ACC112 (cell line): Measurements from ENCODE around the gene P2RX3.

ENCODE experiments used
- H2AFZ ChIP-seq: fragments of 200-600 bp; sonication (generic); one replicate; pipeline ENCODE4 v1.6.0; 2017; ENCODE audit warnings: antibody characterized with exemption, low read length; ENCODE audit not compliant: unreplicated experiment
- H3K27ac ChIP-seq: fragments of 200-600 bp; sonication (generic); 2 replicates; pipeline ENCODE4 v1.5.1; 2014; ENCODE audit warnings: low read depth, mild to moderate bottlenecking, antibody characterized with exemption, low read length, moderate library complexity
- H3K27me3 ChIP-seq: fragments of 200-600 bp; sonication (generic); 2 replicates; pipeline ENCODE4 v1.6.1; 2014; ENCODE audit warnings: mild to moderate bottlenecking, antibody characterized with exemption, low read length, moderate library complexity, mixed read lengths; ENCODE audit not compliant: insufficient read depth
- H3K36me3 ChIP-seq: fragments of 200-600 bp; sonication (generic); 2 replicates; pipeline ENCODE4 v1.6.1; 2016; ENCODE audit warnings: mild to moderate bottlenecking, antibody characterized with exemption, low read length, moderate library complexity, mixed read lengths; ENCODE audit not compliant: insufficient read depth
- H3K4me1 ChIP-seq: fragments of 200-600 bp; sonication (generic); one replicate; pipeline ENCODE4 v1.6.1; 2016; ENCODE audit warnings: low read length, mixed read lengths; ENCODE audit not compliant: insufficient read depth, unreplicated experiment, control insufficient read depth
- H3K4me3 ChIP-seq: fragments of 200-600 bp; sonication (generic); 2 replicates; pipeline ENCODE4 v1.5.1; 2014; ENCODE audit warnings: mild to moderate bottlenecking, low read depth, low read length
- H3K79me2 ChIP-seq: fragments of 200-600 bp; sonication (generic); one replicate; pipeline ENCODE4 v1.6.0; 2016; ENCODE audit warnings: low read length; ENCODE audit not compliant: control insufficient read depth, unreplicated experiment, insufficient read depth

The P2RX3 gene

DNA sequence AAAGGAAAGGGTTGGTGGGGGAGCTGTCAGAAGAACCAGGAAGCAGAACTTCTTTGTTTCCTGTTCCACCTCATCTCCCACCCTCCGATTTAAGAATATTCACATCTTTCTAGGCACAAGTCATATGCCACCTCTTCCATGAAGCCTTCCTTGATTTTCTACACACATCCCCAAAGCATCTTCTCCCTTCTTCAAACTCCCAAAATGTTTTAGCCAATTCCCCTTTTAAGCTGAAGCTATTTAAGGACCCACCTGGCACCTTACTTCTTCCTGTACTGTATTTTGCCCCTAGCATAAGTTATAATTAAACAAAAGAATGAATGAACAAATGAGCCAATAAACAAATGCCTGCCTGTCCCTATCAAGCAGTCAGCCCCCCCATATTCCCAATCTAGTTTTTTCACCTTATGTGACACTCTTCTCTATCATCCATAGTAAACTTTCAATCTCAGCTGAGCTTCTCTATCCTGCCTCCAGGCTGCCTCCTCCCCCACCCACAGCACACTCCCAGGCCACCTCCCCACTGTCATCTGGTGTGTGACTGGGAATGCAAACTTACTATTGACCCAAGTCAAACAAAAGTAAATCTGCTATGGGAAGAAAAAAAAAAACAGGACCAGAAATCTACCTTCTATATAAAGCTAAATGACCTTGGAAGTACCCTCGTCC, 17.3 kb upstream of the P2RX3 start:
- Histone ChIP-seq H3K27ac (peak overlapping the region; percentile 91), H3K36me3 (peaks cover 11% of the 10 kb centered on the region; the same call in 1 of the 2 replicates), H2AFZ (no peak overlapping the region), H3K4me1 (peaks cover 43% of the 10 kb centered on the region), H3K27me3 (no peaks in the 10 kb centered on the region), H3K79me2 (peaks cover 52% of the 10 kb centered on the region), H3K4me3 (peak overlapping the region; percentile 95)

DNA sequence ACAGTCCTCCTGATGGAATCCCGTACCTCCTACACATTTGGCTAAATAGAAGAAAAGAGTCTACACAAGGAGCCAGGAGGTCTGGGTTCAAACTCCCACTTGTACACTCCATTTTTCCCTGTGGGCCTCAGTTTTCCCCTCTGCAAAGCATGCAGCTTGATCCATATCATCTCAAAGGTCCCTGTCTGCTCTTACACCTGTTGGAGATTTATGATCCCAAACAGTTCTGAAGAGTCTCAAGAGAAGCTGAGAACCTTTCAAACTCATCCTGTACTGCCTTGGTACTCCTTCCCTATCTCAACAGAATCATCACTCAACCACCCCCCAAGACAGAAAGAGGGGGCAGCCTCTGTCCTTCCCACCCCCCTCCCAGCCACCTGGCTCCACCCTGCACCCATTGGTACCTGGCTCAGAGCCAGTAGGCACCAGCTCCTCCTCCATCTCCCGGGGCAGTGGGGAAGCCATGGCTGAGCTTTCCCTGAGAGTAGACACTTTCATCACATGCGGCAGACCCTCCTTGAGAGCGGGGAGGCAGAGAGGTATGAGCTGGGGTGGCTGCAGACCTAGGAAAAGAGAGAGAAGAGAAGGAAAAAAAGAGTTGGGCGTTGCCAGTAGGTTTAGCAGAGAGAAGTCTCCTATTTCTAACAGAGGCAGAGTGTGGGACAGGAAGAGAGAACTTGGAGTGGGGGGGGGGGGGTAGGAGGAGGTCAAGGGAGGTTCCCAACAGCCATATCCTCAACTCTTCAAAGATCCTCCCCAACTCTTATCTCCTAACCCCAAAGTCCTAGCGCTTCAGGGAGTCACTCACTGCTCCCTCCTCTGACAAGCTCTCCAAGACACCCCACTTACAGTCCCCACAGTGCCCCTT, 16.5 kb upstream of the P2RX3 start:
- peak overlapping the region; percentile 95 for H3K4me3 ChIP-seq
- H3K79me2 ChIP-seq, result peaks cover 52% of the 10 kb centered on the region
- H3K27me3 ChIP-seq, result no peaks in the 10 kb centered on the region
- H2AFZ ChIP-seq, result peak overlapping the region; percentile 35
- H3K4me1 ChIP-seq, result peaks cover 44% of the 10 kb centered on the region
- H3K27ac ChIP-seq, result peak overlapping the region; percentile 91
- H3K36me3 ChIP-seq, result peaks cover 18% of the 10 kb centered on the region; the same call in 1 of the 2 replicates

DNA sequence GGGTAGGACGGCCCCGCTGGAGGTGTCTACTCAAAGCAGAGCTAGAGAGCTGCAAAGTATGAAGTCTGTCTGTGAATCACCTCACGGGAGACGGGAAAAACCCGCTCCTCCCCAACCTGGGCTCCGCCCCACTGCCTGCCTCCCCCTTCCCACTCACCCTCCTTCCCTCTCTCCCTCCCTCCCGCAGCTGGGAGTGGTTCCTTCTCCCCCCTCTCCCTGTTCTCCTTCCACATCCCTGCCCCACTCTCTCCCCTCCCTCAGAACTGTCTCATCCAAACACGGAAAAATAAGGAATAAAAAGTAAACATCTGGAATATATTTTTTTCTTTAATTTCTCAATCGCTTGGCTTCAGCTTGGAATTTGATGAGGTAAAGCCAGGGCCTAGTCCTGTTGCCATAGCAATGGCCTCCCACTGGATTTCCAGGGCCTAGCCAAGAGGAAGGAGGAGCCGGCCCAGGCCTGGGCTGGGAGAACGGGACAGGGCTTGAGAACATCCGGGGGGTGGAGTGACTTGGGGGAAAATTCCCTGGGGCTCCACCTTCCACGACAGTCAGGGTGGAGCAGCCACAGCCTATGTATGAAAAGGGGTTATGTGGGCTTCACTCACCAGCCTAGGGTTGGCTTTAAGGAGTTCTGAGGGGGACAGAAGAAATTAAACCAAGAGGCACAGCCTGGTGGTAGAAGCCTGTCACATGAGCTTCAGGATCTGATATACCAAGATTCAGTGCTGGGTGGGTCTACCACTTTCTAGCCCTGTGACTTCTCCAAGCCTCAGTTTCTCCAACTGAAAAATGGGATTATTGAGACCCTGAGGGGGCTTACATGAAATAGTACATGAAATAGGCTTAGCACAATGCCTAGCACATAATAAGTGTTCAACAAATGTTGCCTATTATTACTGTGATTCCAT, 15.6 kb upstream of the P2RX3 start:
- H3K4me1 ChIP-seq, result peaks cover 46% of the 10 kb centered on the region
- peaks cover 16% of the 10 kb centered on the region; the same call in 1 of the 2 replicates for H3K36me3 ChIP-seq
- H3K79me2 ChIP-seq, result peaks cover 48% of the 10 kb centered on the region
- peak overlapping the region; percentile 91 for H3K27ac ChIP-seq
- peak overlapping the region; percentile 35 for H2AFZ ChIP-seq
- H3K27me3 ChIP-seq, result no peaks in the 10 kb centered on the region
- peak overlapping the region; percentile 95 for H3K4me3 ChIP-seq

DNA sequence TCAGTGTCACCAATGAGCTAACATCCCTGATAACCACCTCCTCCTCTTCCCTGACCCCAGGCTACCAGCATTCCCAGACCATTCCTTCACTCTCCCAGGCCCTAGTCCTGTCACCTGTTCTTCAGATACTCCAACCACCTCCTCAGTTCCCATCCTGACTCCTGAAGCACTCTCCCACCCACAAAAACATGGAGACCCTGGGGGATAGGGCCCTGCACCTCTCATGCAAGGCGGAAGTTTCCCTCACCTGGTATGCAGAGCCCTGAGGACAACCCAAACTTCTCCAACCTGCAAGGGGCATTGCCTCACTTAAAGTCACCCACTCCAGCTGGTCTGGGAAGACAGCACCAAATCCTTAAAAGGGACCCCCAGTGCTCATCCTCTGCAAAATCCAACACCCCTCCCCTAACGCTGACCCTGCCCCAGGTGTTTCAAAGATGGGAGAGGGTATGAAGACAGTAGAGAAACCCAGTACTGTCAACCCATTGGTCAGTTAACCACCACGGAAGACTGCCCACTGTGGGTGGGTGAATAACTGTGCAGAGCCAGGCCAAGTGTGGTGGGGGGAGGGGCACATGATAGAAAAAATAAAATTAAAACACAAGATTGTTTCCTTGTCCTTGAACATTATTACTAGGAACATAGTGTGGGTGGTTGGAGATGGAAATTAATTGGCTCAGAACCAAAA, 14.8 kb upstream of the P2RX3 start:
- Histone ChIP-seq H3K27me3 (no peaks in the 10 kb centered on the region), H3K36me3 (peaks cover 14% of the 10 kb centered on the region; the same call in 1 of the 2 replicates), H3K4me1 (peaks cover 40% of the 10 kb centered on the region), H3K79me2 (peaks cover 43% of the 10 kb centered on the region), H2AFZ (no peak overlapping the region), H3K27ac (peak overlapping the region; percentile 91), H3K4me3 (peak overlapping the region; percentile 95)

DNA sequence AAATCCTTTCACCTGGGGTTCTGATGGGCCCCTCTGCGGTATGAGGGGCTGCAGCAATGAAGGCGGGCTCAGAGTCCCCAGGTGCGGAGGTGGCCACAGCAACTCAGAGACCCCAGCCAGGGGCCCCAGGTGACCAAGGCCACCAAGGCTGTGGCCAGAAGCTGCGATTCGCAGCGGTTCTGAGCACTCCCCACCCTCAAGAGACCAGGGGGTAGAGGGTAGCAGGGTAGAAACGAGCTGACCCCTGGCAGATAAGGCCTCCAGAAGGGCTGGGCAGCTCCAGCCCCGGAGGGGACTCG, 14.3 kb upstream of the P2RX3 start:
- peak overlapping the region; percentile 91 for H3K27ac ChIP-seq
- no peaks in the 10 kb centered on the region for H3K27me3 ChIP-seq
- H3K36me3 ChIP-seq, result peaks cover 16% of the 10 kb centered on the region; the same call in 1 of the 2 replicates
- H3K4me1 ChIP-seq, result peaks cover 37% of the 10 kb centered on the region
- H2AFZ ChIP-seq, result no peak overlapping the region
- H3K79me2 ChIP-seq, result peaks cover 38% of the 10 kb centered on the region
- H3K4me3 ChIP-seq, result peak overlapping the region; percentile 95

DNA sequence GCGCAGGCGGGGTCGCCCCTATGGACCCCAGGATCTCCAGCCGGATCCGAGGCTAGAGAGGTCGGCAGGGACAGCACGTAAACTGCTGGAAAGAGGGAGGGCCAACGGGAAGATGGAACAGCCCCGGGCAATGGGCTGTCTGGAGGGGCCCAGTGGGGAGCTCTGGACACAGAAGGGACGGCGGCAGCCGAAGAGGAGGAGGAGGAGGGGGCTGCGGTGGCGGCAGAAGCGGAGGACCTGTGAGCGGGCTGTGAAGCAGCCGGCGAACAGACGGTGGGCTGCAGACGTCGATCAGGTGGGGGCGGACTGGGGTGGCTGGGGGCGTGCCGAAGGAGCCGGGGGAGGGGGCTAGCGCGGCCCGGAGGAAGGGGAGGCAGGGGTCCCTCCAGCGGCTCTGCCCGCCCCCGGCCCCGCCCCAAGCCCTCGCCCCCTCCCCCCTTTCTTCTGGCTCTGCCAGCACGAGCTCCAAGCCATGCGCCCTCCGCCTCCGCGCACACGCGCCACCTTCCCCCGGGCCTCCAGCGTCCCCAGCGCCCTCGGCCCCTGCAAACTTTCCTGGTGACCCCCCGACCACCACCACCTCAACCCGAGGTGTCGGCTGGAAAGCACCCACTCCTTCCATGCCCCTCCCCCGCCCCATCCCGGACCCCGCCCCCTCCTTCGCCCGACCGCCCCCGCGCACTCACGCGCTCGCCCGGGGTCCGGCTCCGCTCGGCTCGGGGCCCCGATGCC, 13.8 kb upstream of the P2RX3 start:
- peaks cover 37% of the 10 kb centered on the region for H3K4me1 ChIP-seq
- peaks cover 35% of the 10 kb centered on the region for H3K79me2 ChIP-seq
- H3K36me3 ChIP-seq, result peaks cover 17% of the 10 kb centered on the region; the same call in 1 of the 2 replicates
- no peaks in the 10 kb centered on the region for H3K27me3 ChIP-seq
- H3K27ac ChIP-seq, result peak overlapping the region; percentile 91
- no peak overlapping the region for H2AFZ ChIP-seq
- H3K4me3 ChIP-seq, result peak overlapping the region; percentile 95

DNA sequence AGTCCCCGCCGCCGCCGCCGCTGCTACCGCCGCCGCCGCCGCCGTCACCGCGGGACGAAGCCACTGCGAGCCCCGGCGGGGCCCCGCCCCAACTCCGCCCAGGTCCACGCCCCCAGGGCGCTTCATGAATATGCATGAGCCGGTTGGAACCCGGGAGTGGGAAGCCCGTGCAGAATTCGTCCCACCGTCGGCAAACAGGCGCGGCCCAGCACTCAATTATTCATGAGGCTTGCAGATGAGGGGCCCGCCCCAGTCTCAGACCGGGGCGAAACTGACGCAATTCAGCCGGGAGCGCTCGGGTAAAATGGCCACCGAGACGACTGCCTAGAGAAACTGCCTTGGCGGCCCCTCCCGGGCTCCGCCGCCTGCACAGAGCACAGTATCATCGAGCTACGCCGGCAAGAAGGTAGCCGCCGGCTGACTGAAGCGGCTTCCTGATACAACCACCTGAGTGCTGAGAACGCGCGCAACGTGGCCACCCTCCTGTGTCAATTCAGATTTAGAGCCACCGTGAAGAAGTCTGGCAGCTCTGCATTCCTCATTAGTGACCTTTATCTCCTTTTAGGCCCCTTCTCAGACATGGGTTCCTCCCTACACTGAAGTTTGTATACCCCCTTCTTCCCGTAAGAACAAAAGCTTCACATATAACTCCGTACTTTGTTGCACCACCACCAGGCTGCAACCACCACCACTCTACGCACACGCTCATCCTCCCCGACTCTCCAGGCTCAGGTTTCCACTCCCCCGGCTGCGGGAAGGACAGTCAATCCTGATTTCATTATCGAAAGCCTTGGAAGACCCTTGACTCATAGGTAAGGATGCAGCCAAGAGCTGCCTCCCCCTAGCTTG, 13.0 kb upstream of the P2RX3 start, which contains the start of gene TNKS1BP1:
TNKS1BP1 (minus strand) TSS at position 67 of the 849 bp plus-strand sequence. CDS start 3,067 bp downstream, outside the sequence.
- H3K4me3 ChIP-seq, result peak within 1 kb of the TSS; percentile 95
- H3K36me3 ChIP-seq, result peaks cover 19% of the 10 kb centered on the region; the same call in 1 of the 2 replicates
- H3K4me1 ChIP-seq, result peaks cover 37% of the 10 kb centered on the region
- H3K27ac ChIP-seq, result peak within 1 kb of the TSS; percentile 91
- H2AFZ ChIP-seq, result peak within 1 kb of the TSS; percentile 68
- H3K79me2 ChIP-seq, result peaks cover 32% of the 10 kb centered on the region
- no peaks in the 10 kb centered on the region for H3K27me3 ChIP-seq

DNA sequence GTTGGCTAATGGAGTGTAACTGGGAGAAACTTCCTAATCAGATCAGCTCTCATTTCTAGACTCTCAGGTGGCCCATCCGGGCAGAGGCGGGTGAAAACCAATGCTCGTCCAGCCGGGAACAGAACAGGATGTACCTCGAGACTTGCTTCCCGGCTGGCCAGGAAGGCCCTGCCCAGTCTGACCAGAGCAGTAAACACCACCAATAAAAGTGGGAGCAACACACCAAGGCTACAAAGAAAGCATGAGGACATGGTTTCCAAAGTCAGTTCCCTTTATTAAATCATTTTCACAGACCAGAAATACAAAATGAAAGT, 12.5 kb upstream of the P2RX3 start:
- Histone ChIP-seq H3K79me2 (peaks cover 26% of the 10 kb centered on the region), H3K36me3 (peaks cover 21% of the 10 kb centered on the region; the same call in 1 of the 2 replicates), H3K4me3 (peak overlapping the region; percentile 95), H3K27me3 (no peaks in the 10 kb centered on the region), H3K4me1 (peaks cover 36% of the 10 kb centered on the region), H2AFZ (peak overlapping the region; percentile 68), H3K27ac (peak overlapping the region; percentile 91)

DNA sequence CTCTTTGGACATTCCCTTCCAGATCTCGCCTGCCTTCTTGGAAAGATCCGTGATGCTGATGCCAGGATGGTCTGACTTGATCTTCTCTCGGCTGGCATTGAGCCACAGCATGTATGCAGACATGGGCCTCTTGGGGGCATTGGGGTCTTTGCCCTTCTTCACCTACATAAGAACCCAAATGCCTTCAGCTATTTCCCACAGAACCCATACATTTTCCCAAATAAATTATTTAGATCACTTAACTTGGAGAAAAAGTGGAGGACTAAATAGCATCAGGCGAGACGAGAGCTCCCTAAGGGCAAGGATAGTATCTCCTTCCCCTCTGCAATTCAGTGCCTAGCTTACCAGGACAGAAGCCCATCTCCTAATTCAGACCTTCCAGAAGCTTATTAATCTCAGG, 10.4 kb upstream of the P2RX3 start:
- H3K27me3 ChIP-seq, result no peaks in the 10 kb centered on the region
- H3K79me2 ChIP-seq, result peaks cover 17% of the 10 kb centered on the region
- no peak overlapping the region for H2AFZ ChIP-seq
- no peak overlapping the region for H3K4me3 ChIP-seq
- H3K36me3 ChIP-seq, result peaks cover 24% of the 10 kb centered on the region; the same call in 1 of the 2 replicates
- no peak overlapping the region for H3K27ac ChIP-seq
- H3K4me1 ChIP-seq, result peaks cover 23% of the 10 kb centered on the region
